SH-SY5Y (cell line): ENCODE results near the gene KIAA1958.

Experiments used
- GATA2 ChIP-seq: IDR thresholded peaks from 2 replicates; pipeline ENCODE4 v1.6.1; 2011; ENCODE audit warnings: mild to moderate bottlenecking, low read depth, low read length
- GATA3 ChIP-seq: IDR thresholded peaks from 2 replicates; pipeline ENCODE4 v1.6.1; 2011; ENCODE audit warnings: low read depth, mild to moderate bottlenecking, low read length, moderate library complexity

- no peak for TF ChIP-seq GATA2
- no peak for TF ChIP-seq GATA3
Measured at GRCh38 chr9:112485574-112485973, 1.1 kb upstream of the KIAA1958 start.
